VCaP (cell line): Measurements from ENCODE around the gene EGFR.

Experiments used
- H3K27ac ChIP-seq: fragments of 450-650 bp; 2 replicates; pipeline ENCODE4 v1.5.1; 2017
- TF ChIP-seq, protein P1 (sequence below): fragments of 450-650 bp; conservative IDR thresholded peaks from 2 replicates; pipeline ENCODE4 v1.5.1; 2017; ENCODE audit warnings: mild to moderate bottlenecking, moderate library complexity

Gene EGFR

DNA sequence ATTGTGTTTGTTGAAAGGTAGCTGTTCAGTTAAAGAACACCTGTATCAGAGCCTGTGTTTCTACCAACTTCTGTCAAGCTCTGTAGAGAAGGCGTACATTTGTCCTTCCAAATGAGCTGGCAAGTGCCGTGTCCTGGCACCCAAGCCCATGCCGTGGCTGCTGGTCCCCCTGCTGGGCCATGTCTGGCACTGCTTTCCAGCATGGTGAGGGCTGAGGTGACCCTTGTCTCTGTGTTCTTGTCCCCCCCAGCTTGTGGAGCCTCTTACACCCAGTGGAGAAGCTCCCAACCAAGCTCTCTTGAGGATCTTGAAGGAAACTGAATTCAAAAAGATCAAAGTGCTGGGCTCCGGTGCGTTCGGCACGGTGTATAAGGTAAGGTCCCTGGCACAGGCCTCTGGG lies 154.9 kb downstream of the EGFR start:
- TF ChIP-seq, protein P1, sequence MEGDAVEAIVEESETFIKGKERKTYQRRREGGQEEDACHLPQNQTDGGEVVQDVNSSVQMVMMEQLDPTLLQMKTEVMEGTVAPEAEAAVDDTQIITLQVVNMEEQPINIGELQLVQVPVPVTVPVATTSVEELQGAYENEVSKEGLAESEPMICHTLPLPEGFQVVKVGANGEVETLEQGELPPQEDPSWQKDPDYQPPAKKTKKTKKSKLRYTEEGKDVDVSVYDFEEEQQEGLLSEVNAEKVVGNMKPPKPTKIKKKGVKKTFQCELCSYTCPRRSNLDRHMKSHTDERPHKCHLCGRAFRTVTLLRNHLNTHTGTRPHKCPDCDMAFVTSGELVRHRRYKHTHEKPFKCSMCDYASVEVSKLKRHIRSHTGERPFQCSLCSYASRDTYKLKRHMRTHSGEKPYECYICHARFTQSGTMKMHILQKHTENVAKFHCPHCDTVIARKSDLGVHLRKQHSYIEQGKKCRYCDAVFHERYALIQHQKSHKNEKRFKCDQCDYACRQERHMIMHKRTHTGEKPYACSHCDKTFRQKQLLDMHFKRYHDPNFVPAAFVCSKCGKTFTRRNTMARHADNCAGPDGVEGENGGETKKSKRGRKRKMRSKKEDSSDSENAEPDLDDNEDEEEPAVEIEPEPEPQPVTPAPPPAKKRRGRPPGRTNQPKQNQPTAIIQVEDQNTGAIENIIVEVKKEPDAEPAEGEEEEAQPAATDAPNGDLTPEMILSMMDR = no peak
- H3K27ac ChIP-seq = no peak overlapping the region

DNA sequence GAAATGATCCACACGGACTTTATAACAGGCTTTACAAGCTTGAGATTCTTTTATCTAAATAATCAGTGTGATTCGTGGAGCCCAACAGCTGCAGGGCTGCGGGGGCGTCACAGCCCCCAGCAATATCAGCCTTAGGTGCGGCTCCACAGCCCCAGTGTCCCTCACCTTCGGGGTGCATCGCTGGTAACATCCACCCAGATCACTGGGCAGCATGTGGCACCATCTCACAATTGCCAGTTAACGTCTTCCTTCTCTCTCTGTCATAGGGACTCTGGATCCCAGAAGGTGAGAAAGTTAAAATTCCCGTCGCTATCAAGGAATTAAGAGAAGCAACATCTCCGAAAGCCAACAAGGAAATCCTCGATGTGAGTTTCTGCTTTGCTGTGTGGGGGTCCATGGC lies 155.6 kb downstream of the EGFR start:
- TF ChIP-seq, protein P1 = no peak
- H3K27ac ChIP-seq = no peak overlapping the region

DNA sequence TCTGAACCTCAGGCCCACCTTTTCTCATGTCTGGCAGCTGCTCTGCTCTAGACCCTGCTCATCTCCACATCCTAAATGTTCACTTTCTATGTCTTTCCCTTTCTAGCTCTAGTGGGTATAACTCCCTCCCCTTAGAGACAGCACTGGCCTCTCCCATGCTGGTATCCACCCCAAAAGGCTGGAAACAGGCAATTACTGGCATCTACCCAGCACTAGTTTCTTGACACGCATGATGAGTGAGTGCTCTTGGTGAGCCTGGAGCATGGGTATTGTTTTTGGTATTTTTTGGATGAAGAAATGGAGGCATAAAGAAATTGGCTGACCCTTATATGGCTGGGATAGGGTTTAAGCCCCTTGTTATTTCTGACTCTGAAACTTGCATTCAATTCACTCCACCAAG lies 156.0 kb downstream of the EGFR start:
- TF ChIP-seq, protein P1 = no peak
- no peak overlapping the region for H3K27ac ChIP-seq

DNA sequence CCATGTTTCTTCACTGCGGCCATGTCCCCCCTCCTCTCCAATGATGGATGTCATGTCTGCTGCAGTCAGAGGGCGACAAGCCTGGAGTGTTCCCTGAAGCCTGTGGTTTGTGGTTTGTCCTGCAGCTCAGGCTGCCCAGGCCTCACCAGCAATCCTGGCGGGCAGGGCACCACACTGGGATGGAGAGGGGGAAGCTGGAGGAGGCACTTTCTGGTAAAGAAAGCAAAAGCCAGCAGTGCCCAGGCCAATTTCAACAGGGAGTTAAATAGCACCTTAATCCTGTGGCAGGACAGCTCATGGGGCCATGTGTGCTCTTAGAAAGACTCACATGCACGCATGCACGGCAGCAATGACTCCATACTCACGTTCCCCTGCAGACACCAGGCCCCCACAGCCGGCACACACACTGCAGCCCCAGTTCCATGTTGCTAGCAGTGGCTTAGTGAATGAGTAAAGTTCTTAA lies 158.3 kb downstream of the EGFR start:
- peak overlapping the region; percentile 99 for H3K27ac ChIP-seq
- TF ChIP-seq, protein P1 = no peak

DNA sequence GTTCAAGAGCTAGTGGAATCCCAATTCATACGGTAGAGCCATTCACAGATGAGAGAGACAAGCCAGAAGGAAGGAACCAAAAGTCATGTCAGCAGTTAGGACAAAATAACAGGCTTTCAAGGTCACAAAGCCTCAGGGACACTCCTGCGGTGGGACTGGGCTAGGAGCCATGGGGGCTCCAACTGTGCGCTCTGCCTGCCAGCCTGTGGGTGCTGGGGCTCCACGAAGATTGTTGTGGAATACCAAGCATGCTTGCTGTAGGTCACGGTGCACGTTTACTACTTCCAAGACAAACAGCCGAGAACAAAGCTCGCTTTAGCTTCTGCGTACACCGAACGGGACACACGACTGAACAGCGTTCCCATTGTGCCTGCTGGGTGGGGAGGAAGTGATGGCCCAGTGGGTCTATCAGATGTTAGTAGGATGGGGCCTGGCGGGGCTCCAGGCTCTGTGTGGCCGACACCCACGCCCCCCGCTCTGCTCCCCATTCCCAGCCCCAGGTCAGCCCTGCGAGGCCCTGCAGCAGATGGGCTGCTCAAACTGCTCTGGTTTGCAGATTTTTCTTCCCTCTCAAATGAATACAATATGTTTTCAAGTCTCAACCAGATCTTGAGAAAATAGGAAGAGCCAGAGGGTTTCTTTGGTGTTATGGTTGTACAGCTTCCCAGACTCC lies 158.9 kb downstream of the EGFR start:
- TF ChIP-seq, protein P1 = no peak
- H3K27ac ChIP-seq = peak overlapping the region; percentile 99

GRCh38 chr7:55178292-55178862 lies 159.6 kb downstream of the EGFR start:
- peak overlapping the region; percentile 99 for H3K27ac ChIP-seq

More at GRCh38 chr7:55178292-55178862, 159.6 kb downstream of the EGFR start:
- TF ChIP-seq, protein P1 = no peak
